H9 (cell line): ENCODE data around the gene WDR54. TPM values are rescaled to one million over a fixed set of nuclear protein-coding genes. Genes with fewer than 3 reads are reported as not detected.

Experiments used
- DNase-seq: peaks from one replicate; pipeline ENCODE4 v3.0.0-alpha.2; 2017
- H2AFZ ChIP-seq: one replicate; pipeline ENCODE4 v1.6.1; 2013; ENCODE audit warnings: mild to moderate bottlenecking, low read length, control low read depth, moderate library complexity
- H2AK5ac ChIP-seq: 2 replicates; pipeline ENCODE4 v1.6.1; 2013; ENCODE audit warnings: low read length, control low read depth, mixed read lengths; ENCODE audit not compliant: insufficient read length
- H2BK120ac ChIP-seq: one replicate; pipeline ENCODE4 v1.6.1; 2013; ENCODE audit warnings: low read depth, mild to moderate bottlenecking, low read length, control low read depth, inconsistent platforms; ENCODE audit not compliant: poor library complexity, severe bottlenecking
- H2BK12ac ChIP-seq: 2 replicates; pipeline ENCODE4 v1.6.1; 2013; ENCODE audit warnings: low read length, control low read depth, mixed read lengths, low read depth; ENCODE audit not compliant: insufficient read length
- H2BK15ac ChIP-seq: 2 replicates; pipeline ENCODE4 v1.6.1; 2013; ENCODE audit warnings: low read depth, low read length, control low read depth
- H2BK20ac ChIP-seq: one replicate; pipeline ENCODE4 v1.6.1; 2013; ENCODE audit warnings: low read depth, mild to moderate bottlenecking, low read length, control low read depth, inconsistent platforms; ENCODE audit not compliant: poor library complexity, severe bottlenecking
- H2BK5ac ChIP-seq: 2 replicates; pipeline ENCODE4 v1.6.1; 2013; ENCODE audit warnings: low read length, control low read depth, mixed read lengths; ENCODE audit not compliant: insufficient read length
- H3K14ac ChIP-seq: 2 replicates; pipeline ENCODE4 v1.6.1; 2013; ENCODE audit warnings: low read length, control low read depth; ENCODE audit not compliant: insufficient read depth
- H3K18ac ChIP-seq: 2 replicates; pipeline ENCODE4 v1.6.1; 2013; ENCODE audit warnings: low read depth, mild to moderate bottlenecking, mixed read lengths, low read length, control low read depth; ENCODE audit not compliant: insufficient read length
- H3K23ac ChIP-seq: 2 replicates; pipeline ENCODE4 v1.6.1; 2013; ENCODE audit warnings: low read length, control low read depth, mixed read lengths, low read depth; ENCODE audit not compliant: insufficient read length
- H3K23me2 ChIP-seq: 2 replicates; pipeline ENCODE4 v1.6.1; 2013; ENCODE audit warnings: low read depth, mild to moderate bottlenecking, mixed read lengths, low read length, control low read depth; ENCODE audit not compliant: insufficient read length, poor library complexity, severe bottlenecking
- H3K27ac ChIP-seq: 2 replicates; pipeline ENCODE4 v1.5.1; 2013; ENCODE audit warnings: low read length, control low read depth, mixed read lengths, low read depth; ENCODE audit not compliant: insufficient read length
- H3K27me3 ChIP-seq: 2 replicates; pipeline ENCODE4 v1.6.1; 2013; ENCODE audit warnings: low read length, control low read depth, inconsistent platforms; ENCODE audit not compliant: insufficient read depth
- H3K4ac ChIP-seq: 2 replicates; pipeline ENCODE4 v1.6.1; 2013; ENCODE audit warnings: low read depth, mild to moderate bottlenecking, control low read depth, inconsistent platforms, low read length, moderate library complexity
- H3K4me1 ChIP-seq: 2 replicates; pipeline ENCODE4 v1.6.1; 2013; ENCODE audit warnings: low read length, control low read depth, inconsistent platforms; ENCODE audit not compliant: insufficient read depth
- H3K4me2 ChIP-seq: 2 replicates; pipeline ENCODE4 v1.6.1; 2013; ENCODE audit warnings: low read length, control low read depth, mixed read lengths; ENCODE audit not compliant: insufficient read length, insufficient read depth
- H3K56ac ChIP-seq: 2 replicates; pipeline ENCODE4 v1.6.1; 2013; ENCODE audit warnings: low read depth, mild to moderate bottlenecking, mixed read lengths, low read length, control low read depth; ENCODE audit not compliant: insufficient read length
- H3K79me1 ChIP-seq: 2 replicates; pipeline ENCODE4 v1.6.1; 2013; ENCODE audit warnings: low read depth, mild to moderate bottlenecking, moderate library complexity, low read length, control low read depth, inconsistent platforms; ENCODE audit not compliant: insufficient read depth, poor library complexity, severe bottlenecking
- H3K79me2 ChIP-seq: 2 replicates; pipeline ENCODE4 v1.6.1; 2013; ENCODE audit warnings: low read length, control low read depth, inconsistent platforms; ENCODE audit not compliant: insufficient read depth
- H3K9ac ChIP-seq: 2 replicates; pipeline ENCODE4 v1.6.1; 2013; ENCODE audit warnings: low read length, control low read depth, mixed read lengths; ENCODE audit not compliant: insufficient read length; ENCODE audit errors: extremely low read depth
- H3K9me3 ChIP-seq: one replicate; pipeline ENCODE4 v1.6.1; 2013; ENCODE audit warnings: low read depth, low read length, inconsistent platforms; ENCODE audit not compliant: control insufficient read depth
- H3T11ph ChIP-seq: one replicate; pipeline ENCODE4 v1.6.1; 2013; ENCODE audit warnings: mild to moderate bottlenecking, low read length, control low read depth, inconsistent platforms
- H4K20me1 ChIP-seq: one replicate; pipeline ENCODE4 v1.6.1; 2013; ENCODE audit not compliant: control insufficient read depth, insufficient read length, insufficient read depth
- H4K5ac ChIP-seq: 2 replicates; pipeline ENCODE4 v1.6.1; 2013; ENCODE audit warnings: low read depth, mild to moderate bottlenecking, mixed read lengths, low read length, control low read depth; ENCODE audit not compliant: insufficient read length
- H4K8ac ChIP-seq: replicated peaks from 2 replicates; pipeline ENCODE4 v1.6.1; 2013; ENCODE audit warnings: low read length, control low read depth, mixed read lengths, low read depth; ENCODE audit not compliant: insufficient read length
- H4K91ac ChIP-seq: 2 replicates; pipeline ENCODE4 v1.6.1; 2013; ENCODE audit warnings: low read depth, mild to moderate bottlenecking, moderate library complexity, mixed read lengths, low read length, control low read depth; ENCODE audit not compliant: insufficient read length
- H3K27ac Mint-ChIP-seq, 3 experiments: 2 replicates in 2 of 3; 3 replicates in 1 of 3; pipeline ENCODE4 v1.8.0; 2020 to 2021; ENCODE audit warnings: mixed read lengths in 3 of 3, mild to moderate bottlenecking in 1 of 3, moderate library complexity in 1 of 3
- H3K27me3 Mint-ChIP-seq: 2 replicates; pipeline ENCODE4 v1.8.0; 2021; ENCODE audit warnings: low read depth, mild to moderate bottlenecking, moderate library complexity, mixed read lengths
- H3K36me3 Mint-ChIP-seq, 3 experiments: 2 replicates in 2 of 3; 3 replicates in 1 of 3; pipeline ENCODE4 v1.8.0; 2020 to 2021; ENCODE audit warnings: low read depth in 3 of 3, mixed read lengths in 3 of 3; ENCODE audit not compliant: insufficient read depth in 1 of 3
- H3K4me1 Mint-ChIP-seq, 2 experiments: 2 replicates each; pipeline ENCODE4 v1.8.0; 2020; ENCODE audit warnings: mixed read lengths in 2 of 2
- H3K4me3 Mint-ChIP-seq, 2 experiments: 2 replicates in 1 of 2; 3 replicates in 1 of 2; pipeline ENCODE4 v1.8.0; 2020 to 2021; ENCODE audit warnings: mild to moderate bottlenecking in 2 of 2, mixed read lengths in 2 of 2, moderate library complexity in 1 of 2
- H3K9me3 Mint-ChIP-seq, 2 experiments: 2 replicates in 1 of 2; 3 replicates in 1 of 2; pipeline ENCODE4 v1.8.0; 2020; ENCODE audit warnings: mild to moderate bottlenecking in 2 of 2, mixed read lengths in 2 of 2, moderate library complexity in 1 of 2
- CTCF ChIP-seq: fragments of 200-600 bp; sonication (generic); conservative IDR thresholded peaks from 3 replicates; pipeline ENCODE4 v1.8.0; 2021; ENCODE audit warnings: antibody characterized with exemption, mild to moderate bottlenecking
- WGBS: extraction: QIAGEN DNeasy Blood & Tissue Kit; methylation state at CpG from one replicate; pipeline ENCODE4 v1.1.7; 2013; ENCODE audit warnings: missing lambda C conversion rate, low lambda C conversion rate, mixed read lengths; ENCODE audit not compliant: insufficient read length; ENCODE audit errors: extremely low coverage; 5-methylcytosine and 5-hydroxymethylcytosine counted together
- total RNA-seq: library from RNA; stranded (reverse); gene quantifications from 2 replicates; pipeline ENCODE4 v1.2.1, GENCODE V29; 2021

WDR54 gene
- total RNA-seq, 1 experiment from 2014 or later: 66.4 TPM

GRCh38 chr2:74379851-74380789, 41.4 kb upstream of the WDR54 start, which contains the start of gene DCTN1:
Gene DCTN1, minus strand, starts transcription at chr2:74380311. Its CDS starts 274 bp downstream, at chr2:74380037.
- no peaks in the 10 kb centered on the region for H3K9me3 Mint-ChIP-seq
- H2BK20ac ChIP-seq: no peak within 1 kb of the TSS
- H3K4me3 Mint-ChIP-seq: peak within 1 kb of the TSS; percentile 15 to 60
- H4K20me1 ChIP-seq: no peaks in the 10 kb centered on the region
- no peak within 1 kb of the TSS for H4K8ac ChIP-seq
- H2BK5ac ChIP-seq: no peak within 1 kb of the TSS
- H3K36me3 Mint-ChIP-seq: peaks cover 9 to 26% (median 23%) of the 10 kb centered on the region in 3 experiments; a peak in 6 of 7 replicates
- H3K9ac ChIP-seq: no peak within 1 kb of the TSS
- no peak within 1 kb of the TSS for H3K4ac ChIP-seq
- H3K14ac ChIP-seq: no peak within 1 kb of the TSS
- no peak within 1 kb of the TSS for H4K5ac ChIP-seq
- no peak within 1 kb of the TSS for H3K27ac ChIP-seq
- H2BK12ac ChIP-seq: no peak within 1 kb of the TSS
- H3K56ac ChIP-seq: no peak within 1 kb of the TSS
- H2BK15ac ChIP-seq: no peak within 1 kb of the TSS
- no peak within 1 kb of the TSS for H2BK120ac ChIP-seq
- no peak within 1 kb of the TSS for H4K91ac ChIP-seq
- H3T11ph ChIP-seq: no peak within 1 kb of the TSS
- H2AFZ ChIP-seq: no peak within 1 kb of the TSS
- H3K4me1 ChIP-seq: no peaks in the 10 kb centered on the region; the same call in 1 of the 2 replicates
- H2AK5ac ChIP-seq: no peak within 1 kb of the TSS
- no peaks in the 10 kb centered on the region for H3K27me3 Mint-ChIP-seq
- no peak for TF ChIP-seq CTCF
- WGBS: no CpG with 5 or more reads among the region's 14 CpGs
- peaks cover 5% of the 10 kb centered on the region; the same call in 1 of the 2 replicates for H3K79me2 ChIP-seq
- peak; percentile 69 for DNase-seq
- H3K4me2 ChIP-seq: peak within 1 kb of the TSS; percentile 0
- H3K18ac ChIP-seq: no peak within 1 kb of the TSS
- no peaks in the 10 kb centered on the region for H3K9me3 ChIP-seq
- peaks cover 20 to 33% of the 10 kb centered on the region in 2 experiments for H3K4me1 Mint-ChIP-seq
- no peak within 1 kb of the TSS for H3K23ac ChIP-seq
- H3K79me1 ChIP-seq: peaks cover 11% of the 10 kb centered on the region
- H3K23me2 ChIP-seq: no peaks in the 10 kb centered on the region
- H3K27me3 ChIP-seq: no peaks in the 10 kb centered on the region
- peak within 1 kb of the TSS; percentile 11 to 85 (median 74); a peak in 5 of 7 replicates for H3K27ac Mint-ChIP-seq
